ENCODE results near the gene CCDC102A.

The CCDC102A gene

DNA sequence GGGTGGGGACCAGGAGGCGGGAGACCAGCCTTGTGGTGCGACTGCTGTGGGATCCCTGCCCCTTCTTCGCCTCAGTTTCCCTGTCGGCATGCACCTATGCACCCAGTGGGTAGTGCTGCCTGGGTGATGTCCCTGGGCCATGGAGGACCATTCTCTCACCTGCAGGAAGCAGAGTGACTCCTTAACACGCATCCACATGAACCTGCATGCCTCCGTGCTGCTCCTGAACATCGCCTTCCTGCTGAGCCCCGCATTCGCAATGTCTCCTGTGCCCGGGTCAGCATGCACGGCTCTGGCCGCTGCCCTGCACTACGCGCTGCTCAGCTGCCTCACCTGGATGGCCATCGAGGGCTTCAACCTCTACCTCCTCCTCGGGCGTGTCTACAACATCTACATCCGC, 31.3 kb upstream of the CCDC102A start:
- Mint-ChIP-seq H3K9me3 (peaks cover 9% of the 10 kb centered on the region), H3K36me3 (ENCODE audit: low read depth) (peaks cover 7% of the 10 kb centered on the region), H3K4me3 (no peak overlapping the region), H3K4me1 (no peaks in the 10 kb centered on the region), H3K27ac (no peak overlapping the region), H3K27me3 (ENCODE audit: low read depth) (peaks cover 10% of the 10 kb centered on the region)
- no peak for TF ChIP-seq CTCF (IDR thresholded peaks at IDR 0.05; ENCODE audit: unreplicated experiment in 3 of 3)

- H3K36me3 Mint-ChIP-seq (ENCODE audit: low read depth), result peaks cover 7% of the 10 kb centered on the region
- H3K27ac Mint-ChIP-seq, result no peak overlapping the region
- peaks cover 13% of the 10 kb centered on the region for H3K27me3 Mint-ChIP-seq (ENCODE audit: low read depth)
- H3K4me1 Mint-ChIP-seq, result no peaks in the 10 kb centered on the region
- no peak overlapping the region for H3K4me3 Mint-ChIP-seq
- TF ChIP-seq CTCF (IDR thresholded peaks at IDR 0.05; ENCODE audit: unreplicated experiment in 3 of 3), result no peak
- peaks cover 14% of the 10 kb centered on the region for H3K9me3 Mint-ChIP-seq
These were observed 30.1 kb upstream of the CCDC102A start for GRCh38 chr16:57566436-57566835.

DNA sequence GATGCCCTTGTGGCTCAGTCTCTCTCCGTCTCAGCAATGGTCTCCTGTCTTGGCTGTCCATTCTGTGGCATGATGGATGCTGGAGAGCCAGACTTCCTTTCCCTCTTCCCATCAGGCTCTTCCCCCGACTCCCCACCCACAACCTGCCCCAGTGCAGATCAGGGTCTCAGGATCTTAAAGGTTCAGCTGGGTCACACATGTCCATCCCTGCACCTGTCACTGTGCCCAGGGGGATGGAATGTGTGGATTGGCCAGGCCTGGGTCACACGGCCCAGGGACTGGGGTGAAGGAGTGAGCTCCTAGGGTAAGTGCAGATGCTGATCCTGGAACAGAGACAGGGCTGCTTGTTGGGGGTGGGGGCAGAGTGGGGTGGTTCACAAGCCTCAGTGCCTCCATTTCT, 29.1 kb upstream of the CCDC102A start:
- H3K4me3 Mint-ChIP-seq, result no peak overlapping the region
- H3K9me3 Mint-ChIP-seq, result peaks cover 21% of the 10 kb centered on the region
- H3K27ac Mint-ChIP-seq, result no peak overlapping the region
- no peak for TF ChIP-seq CTCF (IDR thresholded peaks at IDR 0.05; ENCODE audit: unreplicated experiment in 3 of 3)
- H3K27me3 Mint-ChIP-seq (ENCODE audit: low read depth), result peaks cover 13% of the 10 kb centered on the region
- peaks cover 12% of the 10 kb centered on the region for H3K36me3 Mint-ChIP-seq (ENCODE audit: low read depth)
- no peaks in the 10 kb centered on the region for H3K4me1 Mint-ChIP-seq

DNA sequence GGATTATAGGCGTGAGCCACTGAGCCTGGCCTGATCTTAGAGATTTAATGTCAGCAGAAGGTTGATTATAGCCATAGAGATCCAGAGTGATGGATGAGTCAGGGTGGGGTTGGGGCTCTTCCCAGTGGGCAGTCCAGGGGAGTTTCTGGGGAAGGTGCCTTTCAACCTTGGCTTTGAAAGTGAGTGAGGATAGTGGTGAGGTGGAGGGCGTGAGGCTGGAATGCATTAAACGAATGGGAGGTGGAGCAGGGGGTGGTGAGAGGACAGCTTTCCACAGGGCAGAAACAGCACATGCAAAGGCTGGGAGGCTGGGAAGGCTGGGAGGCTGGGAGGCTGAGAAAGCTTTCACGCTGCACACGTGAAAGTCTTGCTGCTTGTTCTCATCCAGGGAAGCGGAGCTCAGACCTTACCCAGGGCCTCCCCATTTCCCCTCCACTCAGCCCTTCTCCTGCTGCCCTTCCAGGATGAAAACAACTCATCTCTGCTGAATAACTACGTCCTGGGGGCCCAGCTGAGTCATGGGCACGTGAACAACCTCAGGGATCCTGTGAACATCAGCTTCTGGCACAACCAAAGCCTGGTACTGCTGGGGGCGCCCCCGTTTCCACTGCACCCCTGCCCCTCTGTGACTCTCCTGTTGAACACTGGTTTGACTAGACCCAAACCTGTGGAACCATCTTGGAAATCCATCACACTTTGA, 28.4 kb upstream of the CCDC102A start:
- TF ChIP-seq CTCF (IDR thresholded peaks at IDR 0.05; ENCODE audit: unreplicated experiment in 3 of 3), result no peak
- Mint-ChIP-seq H3K27ac (no peak overlapping the region), H3K36me3 (ENCODE audit: low read depth) (peaks cover 11% of the 10 kb centered on the region), H3K4me3 (no peak overlapping the region), H3K9me3 (peaks cover 24% of the 10 kb centered on the region), H3K4me1 (no peaks in the 10 kb centered on the region), H3K27me3 (ENCODE audit: low read depth) (peaks cover 18% of the 10 kb centered on the region)

- no peak for TF ChIP-seq CTCF (IDR thresholded peaks at IDR 0.05; ENCODE audit: unreplicated experiment in 3 of 3)
- Mint-ChIP-seq H3K9me3 (peaks cover 18% of the 10 kb centered on the region), H3K4me3 (no peak overlapping the region), H3K36me3 (ENCODE audit: low read depth) (peaks cover 6% of the 10 kb centered on the region), H3K27ac (no peak overlapping the region), H3K4me1 (no peaks in the 10 kb centered on the region), H3K27me3 (ENCODE audit: low read depth) (peaks cover 13% of the 10 kb centered on the region)
These were observed 27.4 kb upstream of the CCDC102A start for GRCh38 chr16:57563761-57564160.

DNA sequence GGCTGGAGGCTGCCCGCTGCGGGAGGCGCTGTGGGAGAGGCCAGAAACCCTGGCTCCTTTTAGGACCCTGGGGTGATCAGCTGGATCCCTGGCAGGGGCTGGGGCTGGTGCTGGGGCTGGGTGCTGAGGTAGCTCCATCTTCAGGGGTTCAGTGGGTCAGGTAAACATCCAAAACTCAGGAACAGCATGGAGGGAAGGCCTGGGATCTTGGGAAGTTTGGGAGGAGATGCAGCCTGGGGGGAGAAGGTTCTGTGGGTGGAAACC, 27.0 kb upstream of the CCDC102A start:
- peaks cover 13% of the 10 kb centered on the region for H3K27me3 Mint-ChIP-seq (ENCODE audit: low read depth)
- H3K36me3 Mint-ChIP-seq (ENCODE audit: low read depth), result peaks cover 6% of the 10 kb centered on the region

More for the DNA sequence above, 27.0 kb upstream of the CCDC102A start:
- peaks cover 18% of the 10 kb centered on the region for H3K9me3 Mint-ChIP-seq
- no peaks in the 10 kb centered on the region for H3K4me1 Mint-ChIP-seq
- no peak overlapping the region for H3K4me3 Mint-ChIP-seq
- H3K27ac Mint-ChIP-seq, result no peak overlapping the region
- TF ChIP-seq CTCF (IDR thresholded peaks at IDR 0.05; ENCODE audit: unreplicated experiment in 3 of 3), result no peak

Measured in nephron (organoid).